GM19351 (cell line): ENCODE measurements around the gene P2RX3.
"Not testable (repeated sequence)": the region's sequence is repeated elsewhere in the genome, so short reads cannot be mapped to it uniquely, and the experiment has no call there.

Experiments used
- ATAC-seq: cut with Tn5 transposase; IDR thresholded peaks from one replicate; pipeline ENCODE4 v1.9.1; 2021; ENCODE audit warnings: mild to moderate bottlenecking, moderate library complexity; ENCODE audit not compliant: unreplicated experiment

Gene P2RX3

GRCh38 chr11:57338142-57338541 is at the start of gene P2RX3:
P2RX3 (plus strand) TSS chr11:57338352; CDS start chr11:57338551, 199 bp downstream.
- no peak for ATAC-seq

GRCh38 chr11:57288771-57289579 is 49.2 kb upstream of the P2RX3 start:
- ATAC-seq: no peak

GRCh38 chr11:57290288-57290687 is 47.9 kb upstream of the P2RX3 start:
- no peak for ATAC-seq

- no peak for ATAC-seq
These were observed 43.7 kb upstream of the P2RX3 start for GRCh38 chr11:57294225-57295131.

GRCh38 chr11:57296205-57296604 is 41.9 kb upstream of the P2RX3 start:
- ATAC-seq: not testable (repeated sequence)

GRCh38 chr11:57297221-57297620 is 40.9 kb upstream of the P2RX3 start:
- ATAC-seq: no peak

GRCh38 chr11:57299150-57299737 is 38.9 kb upstream of the P2RX3 start:
- ATAC-seq: no peak

- ATAC-seq: no peak
These were observed 37.4 kb upstream of the P2RX3 start for GRCh38 chr11:57300785-57301184.

- no peak for ATAC-seq
These were observed 36.3 kb upstream of the P2RX3 start for GRCh38 chr11:57301711-57302423.

- ATAC-seq: no peak
These were observed 35.7 kb upstream of the P2RX3 start for GRCh38 chr11:57302489-57302888.

GRCh38 chr11:57303280-57303989 is 34.7 kb upstream of the P2RX3 start:
- no peak for ATAC-seq

- no peak for ATAC-seq
These were observed 34.1 kb upstream of the P2RX3 start for GRCh38 chr11:57303990-57304579.

GRCh38 chr11:57305523-57305922 is 32.6 kb upstream of the P2RX3 start:
- ATAC-seq: no peak

- no peak for ATAC-seq
These were observed 31.8 kb upstream of the P2RX3 start for GRCh38 chr11:57306161-57306876.

- no peak for ATAC-seq
These were observed 31.1 kb upstream of the P2RX3 start for GRCh38 chr11:57306940-57307565.

GRCh38 chr11:57307666-57308270 is 30.4 kb upstream of the P2RX3 start:
- no peak for ATAC-seq

GRCh38 chr11:57308426-57309060 is 29.6 kb upstream of the P2RX3 start:
- ATAC-seq: no peak
